ENCODE data around the gene MEDAG. TPM values are rescaled to one million over a fixed set of nuclear protein-coding genes. Genes with fewer than 3 reads are reported as not detected.

Gene MEDAG
- total and polyA plus RNA-seq, 2 donors (not counting 3 experiments of a cell fraction or from before 2014, with no cell fraction given) = 27.2 TPM

- no peak overlapping the region for H3K4me2 ChIP-seq (ENCODE audit: insufficient read depth, low read length)
- H4K20me1 ChIP-seq (replicated peaks; ENCODE audit: control insufficient read depth, extremely low read depth, insufficient read depth, low read length) = no peaks in the 10 kb centered on the region
- DNase-seq (ENCODE audit: low read depth, low spot score) = no peak
- dilution Hi-C loops (cut with MboI; ENCODE audit: extremely low pct_ligation_motif_present, low sequenced_read_pairs) (no loop called here), intact Hi-C loops (cut with micrococcal nuclease) (no loop called here)
- peaks cover 34 to 50% of the 10 kb centered on the region in 2 experiments for H3K27me3 ChIP-seq (ENCODE audit: control insufficient read depth in 2 of 2, insufficient read depth in 2 of 2, low read length in 2 of 2)
- no peak overlapping the region for H3K9ac ChIP-seq (replicated peaks; ENCODE audit: extremely low read depth, insufficient read depth, low read length)
- no peak overlapping the region for H2AFZ ChIP-seq (ENCODE audit: low read depth, low read length)
- H3K4me3 ChIP-seq (replicated peaks in 1 of 3; ENCODE audit: insufficient read depth in 1 of 3, low read depth in 1 of 3, low read length in 3 of 3) = no peak overlapping the region
- no peak overlapping the region for H3K27ac ChIP-seq (ENCODE audit: insufficient read depth, low read depth, low read length)
- no peaks in the 10 kb centered on the region for H3K79me2 ChIP-seq (ENCODE audit: control insufficient read depth, insufficient read depth, low read length)
- H3K9me3 ChIP-seq (replicated peaks; ENCODE audit: control insufficient read depth, insufficient read depth, low read length) = no peaks in the 10 kb centered on the region
- no peak for TF ChIP-seq MYC (IDR thresholded peaks at IDR 0.05; ENCODE audit: low read depth, low read length)
- no peak for TF ChIP-seq POLR2A (IDR thresholded peaks at IDR 0.05; ENCODE audit: low read depth, low read length)
- no peak for TF ChIP-seq EZH2 (IDR thresholded peaks at IDR 0.05; ENCODE audit: borderline replicate concordance, low read depth, low read length, severe bottlenecking)
- TF ChIP-seq POLR2AphosphoS5 (IDR thresholded peaks at IDR 0.05; ENCODE audit: insufficient read depth, low read depth, low read length) = no peak
- TF ChIP-seq GATA2 (IDR thresholded peaks at IDR 0.05; ENCODE audit: insufficient read depth, insufficient read length, low read depth, low read length) = no peak
- TF ChIP-seq CTCF (IDR thresholded peaks at IDR 0.05; ENCODE audit: extremely low read depth in 1 of 2, insufficient read depth in 1 of 2, low read depth in 1 of 2, low read length in 2 of 2) = peak in 1 of 2 donors; percentile 8
- CTCF ChIA-PET = interaction anchor here (0.6 to 1.0 kb wide), 4 partner anchors 9 to 69 kb away, joined by 3 to 4 read pairs (median 3); partner anchors contain the start of gene MEDAG
- POLR2A ChIA-PET = no interaction called here
- no peaks in the 10 kb centered on the region for H3K36me3 ChIP-seq (ENCODE audit: control insufficient read depth in 2 of 2, extremely low read depth in 1 of 2, insufficient read depth in 2 of 2, low read length in 2 of 2)
- no peak for FAIRE-seq
- no peaks in the 10 kb centered on the region for H3K4me1 ChIP-seq (ENCODE audit: control insufficient read depth, extremely low read depth, insufficient read depth, low read length)
- BruUV-seq (replicated peaks) = no TSS peak
- H3K9me1 ChIP-seq (replicated peaks; ENCODE audit: control insufficient read depth, extremely low read depth, insufficient read depth, low read length) = no peaks in the 10 kb centered on the region
Measured at GRCh38 chr13:30934381-30934780, 28.3 kb downstream of the MEDAG start.

- intact Hi-C loops (cut with micrococcal nuclease) = no loop called here
- no TSS peak for BruUV-seq (replicated peaks)
- no peak for FAIRE-seq
- Histone ChIP-seq H3K27me3 (ENCODE audit: control insufficient read depth in 2 of 2, insufficient read depth in 2 of 2, low read length in 2 of 2) (peaks cover 34 to 50% of the 10 kb centered on the region in 2 experiments), H2AFZ (ENCODE audit: low read depth, low read length) (no peak overlapping the region), H4K20me1 (replicated peaks; ENCODE audit: control insufficient read depth, extremely low read depth, insufficient read depth, low read length) (no peaks in the 10 kb centered on the region), H3K4me2 (ENCODE audit: insufficient read depth, low read length) (no peak overlapping the region), H3K9ac (replicated peaks; ENCODE audit: extremely low read depth, insufficient read depth, low read length) (no peak overlapping the region), H3K36me3 (ENCODE audit: control insufficient read depth in 2 of 2, extremely low read depth in 1 of 2, insufficient read depth in 2 of 2, low read length in 2 of 2) (no peaks in the 10 kb centered on the region), H3K27ac (ENCODE audit: insufficient read depth, low read depth, low read length) (no peak overlapping the region), H3K9me1 (replicated peaks; ENCODE audit: control insufficient read depth, extremely low read depth, insufficient read depth, low read length) (no peaks in the 10 kb centered on the region), H3K79me2 (ENCODE audit: control insufficient read depth, insufficient read depth, low read length) (no peaks in the 10 kb centered on the region), H3K4me3 (replicated peaks in 1 of 3; ENCODE audit: insufficient read depth in 1 of 3, low read depth in 1 of 3, low read length in 3 of 3) (no peak overlapping the region), H3K4me1 (ENCODE audit: control insufficient read depth, extremely low read depth, insufficient read depth, low read length) (no peaks in the 10 kb centered on the region), H3K9me3 (replicated peaks; ENCODE audit: control insufficient read depth, insufficient read depth, low read length) (no peaks in the 10 kb centered on the region)
- ChIA-PET CTCF (interaction anchor here (1.0 kb wide), 3 partner anchors 9 to 28 kb away, joined by 3 read pairs; partner anchors contain the start of gene MEDAG), POLR2A (no interaction called here)
- dilution Hi-C loops (cut with MboI; ENCODE audit: extremely low pct_ligation_motif_present, low sequenced_read_pairs) = no loop called here
- DNase-seq (ENCODE audit: low read depth, low spot score) = no peak
- TF ChIP-seq FOS (IDR thresholded peaks at IDR 0.05; ENCODE audit: borderline replicate concordance, insufficient read depth, low read length) (no peak), POLR2AphosphoS5 (IDR thresholded peaks at IDR 0.05; ENCODE audit: insufficient read depth, low read depth, low read length) (no peak), POLR2A (IDR thresholded peaks at IDR 0.05; ENCODE audit: low read depth, low read length) (no peak), JUN (IDR thresholded peaks at IDR 0.05; ENCODE audit: borderline replicate concordance, insufficient read depth, insufficient read length, low read depth) (no peak), GATA2 (IDR thresholded peaks at IDR 0.05; ENCODE audit: insufficient read depth, insufficient read length, low read depth, low read length) (no peak)
Measured at GRCh38 chr13:30934803-30935202, 28.7 kb downstream of the MEDAG start.

All from endothelial cell of umbilical vein (primary cell).